Progenitor cell of endocrine pancreas (in vitro differentiated cells): ENCODE data around the gene STX3. TPM values are rescaled to one million over a fixed set of nuclear protein-coding genes. Genes with fewer than 3 reads are reported as not detected.

Experiments used
- DNase-seq: peaks from one replicate; pipeline ENCODE4 v3.0.0; 2021; ENCODE audit warnings: low spot score; ENCODE audit not compliant: unreplicated experiment
- H3K27ac Mint-ChIP-seq: 2 replicates; pipeline ENCODE4 v1.8.0; 2021; ENCODE audit warnings: mild to moderate bottlenecking, moderate library complexity, mixed read lengths
- H3K27me3 Mint-ChIP-seq: 2 replicates; pipeline ENCODE4 v1.8.0; 2021; ENCODE audit warnings: mixed read lengths
- H3K36me3 Mint-ChIP-seq: 2 replicates; pipeline ENCODE4 v1.8.0; 2022; ENCODE audit warnings: mixed read lengths; ENCODE audit not compliant: insufficient read depth
- H3K4me1 Mint-ChIP-seq: 2 replicates; pipeline ENCODE4 v1.8.0; 2021; ENCODE audit warnings: low read depth, mixed read lengths
- H3K4me3 Mint-ChIP-seq: 2 replicates; pipeline ENCODE4 v1.8.0; 2021; ENCODE audit warnings: low read depth, mild to moderate bottlenecking, moderate library complexity, mixed read lengths
- H3K9me3 Mint-ChIP-seq: 2 replicates; pipeline ENCODE4 v1.8.0; 2021; ENCODE audit warnings: low read depth, mixed read lengths
- CTCF ChIP-seq: fragments of 200-600 bp; sonication (generic); IDR thresholded peaks from one replicate; pipeline ENCODE4 v1.5.0; 2021; ENCODE audit warnings: antibody characterized with exemption, mild to moderate bottlenecking; ENCODE audit not compliant: unreplicated experiment
- long read RNA-seq: library from polyadenylated mRNA; unstranded; transcript quantifications from one replicate; pipeline ENCODE4 v2.0.0, GENCODE V29; 2020
- total RNA-seq: library from RNA; stranded (reverse); gene quantifications from 2 replicates; pipeline ENCODE4 v1.2.1, GENCODE V29; 2021

STX3 gene
- total RNA-seq: 91.5 and 113 TPM in 2 replicates
- long read RNA-seq, transcript STX3-203 (10 exons, 1,571 nt): minor isoform, 5 of 158 reads
- long read RNA-seq, transcript STX3-201 (11 exons, 3,299 nt): major isoform, 84 of 158 reads
- long read RNA-seq, partial matches to known transcripts: 24 of 158 reads
- long read RNA-seq, other reads (novel, unspliced or antisense): 45 of 158 reads

DNA sequence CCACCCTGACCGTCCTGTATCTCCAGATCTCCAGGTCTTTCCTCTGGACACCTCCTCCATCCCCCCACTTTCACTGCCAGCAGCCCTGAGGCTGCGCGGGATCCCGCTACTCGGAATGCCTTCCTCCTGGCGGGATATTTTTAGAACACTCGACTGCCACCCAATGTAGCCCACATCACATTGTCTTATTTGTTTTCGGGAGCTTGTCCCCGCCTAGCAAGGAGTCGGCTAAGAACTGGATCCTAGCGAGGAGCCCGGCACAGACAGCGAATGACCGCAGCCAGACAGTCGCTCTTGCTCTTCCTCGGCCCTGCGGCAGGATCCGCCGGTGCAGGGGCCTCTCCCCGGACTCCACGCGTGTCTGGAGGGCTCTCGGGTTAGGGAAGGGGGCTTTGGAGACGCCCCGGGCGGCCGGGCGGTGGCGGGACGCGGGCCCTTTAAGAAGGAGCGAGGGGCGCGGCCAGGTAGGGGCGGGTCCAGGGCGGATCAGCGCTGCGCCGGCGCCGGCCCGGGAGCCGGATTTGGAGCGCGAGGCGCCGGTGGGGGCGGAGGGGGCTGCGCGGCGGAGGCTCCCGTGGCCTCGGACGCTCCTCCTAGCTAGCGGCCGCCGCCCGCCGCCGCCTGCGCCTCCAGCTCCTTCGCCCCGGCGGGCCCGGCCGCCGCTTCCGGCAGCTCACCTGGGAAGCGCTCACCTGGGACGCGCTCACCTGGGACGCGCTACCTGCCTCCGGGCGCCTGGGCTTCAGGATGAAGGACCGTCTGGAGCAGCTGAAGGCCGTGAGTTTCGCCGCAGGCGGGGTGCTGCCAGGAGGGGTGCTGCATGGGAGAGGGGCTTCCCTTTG, at the start of gene STX3:
STX3 (plus strand) TSS at position 518 of the 842 bp plus-strand sequence; CDS start at position 748, 230 bp downstream.
- no peak for TF ChIP-seq CTCF
- peak within 1 kb of the TSS; percentile 97 for H3K27ac Mint-ChIP-seq
- H3K27me3 Mint-ChIP-seq: no peaks in the 10 kb centered on the region
- peaks cover 31% of the 10 kb centered on the region for H3K4me1 Mint-ChIP-seq
- H3K4me3 Mint-ChIP-seq: peak within 1 kb of the TSS; percentile 96
- H3K9me3 Mint-ChIP-seq: no peaks in the 10 kb centered on the region
- H3K36me3 Mint-ChIP-seq: no peaks in the 10 kb centered on the region
- peak; percentile 60 for DNase-seq

GRCh38 chr11:59706518-59707285, 48.5 kb upstream of the STX3 start:
- Mint-ChIP-seq H3K9me3 (peaks cover 13% of the 10 kb centered on the region), H3K27ac (peak overlapping the region; percentile 95), H3K4me1 (peaks cover 30% of the 10 kb centered on the region), H3K4me3 (no peak overlapping the region), H3K27me3 (no peaks in the 10 kb centered on the region), H3K36me3 (peaks cover 3% of the 10 kb centered on the region)
- DNase-seq: no peak
- no peak for TF ChIP-seq CTCF

- no peak for TF ChIP-seq CTCF
- DNase-seq: no peak
- no peak overlapping the region for H3K4me3 Mint-ChIP-seq
- H3K27ac Mint-ChIP-seq: peak overlapping the region; percentile 95
- H3K9me3 Mint-ChIP-seq: peaks cover 13% of the 10 kb centered on the region
- H3K4me1 Mint-ChIP-seq: peaks cover 30% of the 10 kb centered on the region
- peaks cover 3% of the 10 kb centered on the region for H3K36me3 Mint-ChIP-seq
- H3K27me3 Mint-ChIP-seq: no peaks in the 10 kb centered on the region
Measured at GRCh38 chr11:59707371-59707770, 47.8 kb upstream of the STX3 start.

- Mint-ChIP-seq H3K27me3 (no peaks in the 10 kb centered on the region), H3K36me3 (peaks cover 3% of the 10 kb centered on the region), H3K4me3 (no peak overlapping the region), H3K27ac (peak overlapping the region; percentile 49), H3K4me1 (peaks cover 30% of the 10 kb centered on the region), H3K9me3 (peaks cover 13% of the 10 kb centered on the region)
- TF ChIP-seq CTCF: no peak
- DNase-seq: no peak
Measured at GRCh38 chr11:59708537-59708936, 46.6 kb upstream of the STX3 start.

GRCh38 chr11:59710136-59710847, 44.9 kb upstream of the STX3 start:
- Mint-ChIP-seq H3K4me3 (no peak overlapping the region), H3K36me3 (no peaks in the 10 kb centered on the region), H3K27ac (peak overlapping the region; percentile 59), H3K9me3 (no peaks in the 10 kb centered on the region), H3K27me3 (no peaks in the 10 kb centered on the region), H3K4me1 (peaks cover 27% of the 10 kb centered on the region)
- no peak for DNase-seq
- TF ChIP-seq CTCF: no peak
